GM19043 (cell line): ENCODE data around the gene PTK6.
"Not testable (repeated sequence)": the region's sequence is repeated elsewhere in the genome, so short reads cannot be mapped to it uniquely, and the experiment has no call there.

Experiments used
- ATAC-seq: cut with Tn5 transposase; IDR thresholded peaks from one replicate; pipeline ENCODE4 v1.9.1; 2021; ENCODE audit warnings: low read depth; ENCODE audit not compliant: unreplicated experiment

PTK6 gene

GRCh38 chr20:63559485-63560332 lies 22.5 kb upstream of the PTK6 start:
- not testable (repeated sequence) for ATAC-seq

GRCh38 chr20:63558804-63559484 lies 21.8 kb upstream of the PTK6 start:
- no peak for ATAC-seq

DNA sequence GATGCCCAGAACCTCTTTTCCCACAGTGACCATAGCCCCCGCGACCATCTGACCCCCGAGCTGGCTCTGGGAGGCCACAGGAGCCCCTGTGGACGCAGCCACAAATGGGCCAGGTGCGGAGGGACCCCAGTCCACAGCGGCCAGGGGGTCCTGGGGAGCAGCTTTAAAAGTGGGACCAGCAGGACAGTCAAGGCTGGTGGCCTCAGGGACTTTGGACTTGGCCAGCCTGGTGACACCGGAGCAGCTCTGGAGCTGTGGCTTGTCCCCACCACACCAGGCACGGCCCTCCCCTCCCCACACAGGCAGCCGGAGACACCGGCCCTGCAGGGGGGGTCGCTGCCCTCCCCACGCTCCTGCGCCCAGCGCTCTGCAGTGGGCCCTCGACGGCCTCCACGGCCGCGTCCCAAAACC lies 20.3 kb upstream of the PTK6 start:
- no peak for ATAC-seq

DNA sequence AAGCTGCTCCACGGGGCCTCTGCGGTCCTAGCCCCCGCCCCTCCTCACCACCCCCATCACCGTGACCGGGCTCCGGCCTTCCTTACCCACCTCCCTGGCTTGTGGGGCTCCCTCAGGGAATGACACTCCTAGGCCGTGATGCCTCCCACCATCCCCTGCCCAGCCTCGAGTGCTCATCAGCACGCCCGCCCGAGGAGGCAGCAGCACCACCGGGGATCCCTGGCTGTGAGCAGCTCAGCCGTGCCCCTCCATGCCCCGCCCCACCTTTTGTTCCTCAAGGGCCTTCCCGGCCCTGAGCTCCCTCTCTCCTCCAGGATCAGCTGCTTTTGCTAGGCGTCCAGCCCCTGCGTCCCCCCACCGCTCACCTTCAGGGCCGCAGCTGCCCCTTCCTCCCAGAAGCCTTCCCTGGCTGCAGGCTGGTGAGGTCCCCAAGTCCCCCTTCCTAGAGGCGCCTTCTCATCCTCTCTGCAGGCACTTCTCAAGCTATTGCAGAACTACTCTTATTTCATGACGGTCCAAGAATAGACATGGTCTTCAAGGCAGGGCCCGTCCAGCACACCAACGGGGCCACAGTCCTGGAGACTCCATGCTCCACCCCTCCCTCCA lies 19.8 kb upstream of the PTK6 start:
- no peak for ATAC-seq

GRCh38 chr20:63555661-63556381 lies 18.6 kb upstream of the PTK6 start:
- no peak for ATAC-seq

- no peak for ATAC-seq
These were observed 17.4 kb upstream of the PTK6 start for GRCh38 chr20:63554361-63555278.

- peak; percentile 21 for ATAC-seq
These were observed 16.7 kb upstream of the PTK6 start, which contains the start of gene FNDC11 for GRCh38 chr20:63553933-63554290. Gene FNDC11, plus strand, starts transcription at chr20:63554159. Its CDS starts 1,505 bp downstream, at chr20:63555664.

- ATAC-seq, result peak; percentile 37
These were observed 16.2 kb upstream of the PTK6 start for GRCh38 chr20:63553251-63553932.

DNA sequence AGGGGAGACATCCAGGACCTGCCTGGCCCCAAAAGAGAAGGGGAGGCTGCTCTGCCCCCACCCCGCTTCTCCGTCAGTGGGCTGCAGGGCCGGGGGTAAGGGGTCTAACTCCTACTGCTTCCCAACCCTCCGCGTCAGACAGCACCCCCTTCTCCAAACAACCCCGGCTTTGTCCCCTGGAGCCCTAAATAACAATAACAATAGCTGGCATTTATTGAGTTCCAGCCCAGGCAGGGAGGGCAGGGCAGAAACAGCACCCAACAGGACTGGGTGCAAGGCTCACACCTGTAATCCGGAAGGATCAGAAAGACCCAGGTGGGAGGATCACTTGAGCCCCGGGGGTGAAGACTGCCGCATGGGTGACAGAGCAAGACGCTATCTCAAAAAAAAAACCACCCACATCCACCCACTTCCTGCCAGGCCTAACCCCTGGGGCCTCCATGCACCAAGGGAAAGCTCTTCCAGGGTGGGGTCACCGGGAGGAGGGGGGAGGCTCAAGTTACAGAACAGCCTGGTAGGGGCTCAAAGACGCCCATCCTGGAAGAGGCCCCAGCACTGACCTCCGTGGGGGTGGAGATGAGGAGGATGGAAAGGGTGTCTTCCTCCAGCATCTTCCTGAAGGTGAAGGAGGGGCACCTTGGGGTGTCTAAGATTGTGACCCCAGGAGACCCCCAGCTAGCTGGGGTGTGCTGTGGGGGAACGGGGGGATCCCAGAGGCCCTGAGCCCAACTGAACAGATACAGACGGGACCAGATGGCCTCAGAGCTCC lies 15.5 kb upstream of the PTK6 start:
- peak; percentile 40 for ATAC-seq

DNA sequence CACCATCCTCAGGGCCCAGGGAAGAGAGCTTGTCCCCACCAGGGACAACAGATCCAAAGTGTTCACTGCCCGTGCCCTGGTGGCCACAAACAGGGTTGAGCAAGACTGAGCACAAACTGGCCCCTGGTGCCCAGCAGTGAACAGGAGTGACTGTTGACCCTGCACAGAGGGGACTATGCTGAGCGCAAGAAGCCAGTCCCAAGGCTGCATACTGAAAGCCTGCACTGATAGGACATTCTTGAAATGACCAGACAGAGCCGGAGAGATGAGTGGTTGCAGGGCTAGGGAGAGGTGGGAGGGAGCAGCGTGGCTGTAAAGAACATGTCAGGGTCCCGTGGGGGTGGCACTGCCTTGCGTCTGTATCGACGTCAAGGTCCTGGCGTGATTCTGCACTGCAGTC lies 13.9 kb upstream of the PTK6 start:
- ATAC-seq, result no peak

DNA sequence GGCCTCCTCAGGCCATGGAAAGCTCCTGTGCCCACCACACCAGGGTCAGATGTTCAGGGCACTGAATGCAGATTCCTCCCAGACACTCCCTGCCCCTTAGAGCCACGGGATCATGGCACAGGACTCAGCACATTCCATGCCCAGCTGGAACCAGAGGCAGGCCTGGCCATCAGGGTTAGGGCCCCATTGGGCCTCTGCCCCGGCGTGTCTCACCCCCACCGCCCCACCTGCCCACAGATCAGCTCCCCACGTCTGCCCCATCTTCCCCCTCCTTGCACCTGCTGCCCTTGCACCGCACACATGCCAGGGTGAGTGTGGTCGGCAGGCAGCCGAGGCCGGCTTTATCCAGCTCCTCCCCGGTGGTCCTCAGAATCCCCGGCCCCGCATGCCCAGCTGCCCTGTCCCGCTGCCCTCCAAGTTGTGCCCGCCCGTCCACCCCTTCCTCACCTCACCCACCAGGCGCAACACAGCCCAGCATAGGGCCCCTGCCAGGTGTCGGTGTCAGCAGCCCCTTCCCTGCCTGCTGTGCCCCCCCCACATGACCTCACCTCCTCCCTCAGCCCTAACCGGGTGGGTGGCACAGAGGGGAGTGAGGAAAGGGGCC lies 12.6 kb upstream of the PTK6 start:
- ATAC-seq, result no peak

DNA sequence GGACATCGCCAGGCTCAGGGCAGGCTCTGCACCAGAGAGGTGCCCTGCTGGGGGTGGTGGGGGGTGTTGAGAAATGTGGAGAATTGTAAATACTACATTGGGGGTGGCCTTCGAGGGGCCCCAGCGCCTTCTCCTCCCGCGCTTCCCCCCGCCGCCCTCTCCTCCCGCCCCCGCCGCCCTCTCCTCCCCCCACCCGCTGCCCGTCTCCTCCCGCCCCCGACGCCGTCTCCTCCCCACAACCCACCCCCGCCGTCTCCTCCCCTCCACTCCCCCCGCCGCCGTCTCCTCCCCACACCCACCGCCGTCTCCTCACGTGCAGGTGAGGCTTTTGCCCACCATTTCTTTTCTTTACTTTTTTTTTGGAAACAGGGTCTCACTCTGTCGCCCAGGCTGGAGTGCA lies 11.8 kb upstream of the PTK6 start:
- no peak for ATAC-seq

DNA sequence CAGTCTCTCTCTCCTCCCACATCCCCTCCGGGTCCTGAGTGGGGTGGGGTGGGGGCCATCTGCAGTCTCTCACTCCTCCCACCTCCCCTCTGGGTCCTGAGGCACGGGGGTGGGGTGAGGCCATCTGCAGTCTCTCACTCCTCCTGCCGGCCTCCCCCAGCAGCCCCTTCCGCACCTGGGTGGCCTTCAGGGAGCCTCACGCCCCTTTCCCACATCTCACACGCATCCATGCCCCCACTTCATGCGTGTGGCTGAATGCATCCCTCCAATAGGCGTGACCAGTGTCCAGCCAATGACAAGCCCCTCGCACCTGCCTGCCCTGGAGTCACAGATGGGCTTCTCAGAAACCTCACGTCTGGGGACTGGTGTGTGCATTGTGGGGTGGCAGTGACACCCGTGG lies 11.4 kb upstream of the PTK6 start:
- no peak for ATAC-seq

GRCh38 chr20:63547725-63548480 lies 10.7 kb upstream of the PTK6 start, which contains the start of gene SRMS:
Gene SRMS, minus strand, starts transcription at chr20:63547749. Its CDS starts 286 bp downstream, at chr20:63547463.
- ATAC-seq, result no peak

DNA sequence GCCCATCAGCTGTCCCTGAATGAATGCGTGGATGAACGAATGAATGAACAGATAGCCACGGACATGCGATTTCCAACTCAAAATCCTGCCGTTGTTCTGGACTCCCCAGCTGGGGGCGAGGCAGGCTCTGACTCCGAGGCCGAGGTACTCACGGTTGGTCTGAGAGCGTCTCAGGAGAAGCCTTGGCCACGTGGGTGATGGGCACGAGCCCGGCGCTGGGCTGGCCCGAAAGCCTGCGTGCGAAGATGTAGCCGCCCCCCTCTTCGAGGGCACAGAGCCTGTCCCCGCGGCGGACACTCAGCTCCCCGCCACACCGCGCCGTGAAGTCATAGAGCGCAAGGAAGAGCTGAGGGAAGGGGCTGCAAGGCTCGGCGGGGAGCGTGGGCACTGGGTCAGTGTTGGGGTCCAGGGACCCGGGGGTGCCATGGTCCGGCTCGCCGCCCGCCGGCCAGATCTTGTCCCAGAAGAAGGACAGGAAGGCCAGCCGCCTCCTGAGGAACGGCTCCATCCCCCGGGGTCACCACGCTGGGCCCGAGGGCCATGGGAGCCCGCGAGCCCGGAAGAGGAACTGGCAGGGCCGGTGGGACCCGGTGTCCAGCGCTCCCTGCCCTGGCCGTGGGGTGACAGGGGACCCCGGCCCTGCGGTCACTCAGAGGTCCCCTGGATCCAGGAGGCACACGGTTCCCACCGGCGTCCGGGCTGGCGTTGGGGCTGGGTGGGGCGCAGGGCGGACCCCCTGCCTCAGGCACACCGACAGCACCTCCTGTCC lies 10.0 kb upstream of the PTK6 start:
- no peak for ATAC-seq

DNA sequence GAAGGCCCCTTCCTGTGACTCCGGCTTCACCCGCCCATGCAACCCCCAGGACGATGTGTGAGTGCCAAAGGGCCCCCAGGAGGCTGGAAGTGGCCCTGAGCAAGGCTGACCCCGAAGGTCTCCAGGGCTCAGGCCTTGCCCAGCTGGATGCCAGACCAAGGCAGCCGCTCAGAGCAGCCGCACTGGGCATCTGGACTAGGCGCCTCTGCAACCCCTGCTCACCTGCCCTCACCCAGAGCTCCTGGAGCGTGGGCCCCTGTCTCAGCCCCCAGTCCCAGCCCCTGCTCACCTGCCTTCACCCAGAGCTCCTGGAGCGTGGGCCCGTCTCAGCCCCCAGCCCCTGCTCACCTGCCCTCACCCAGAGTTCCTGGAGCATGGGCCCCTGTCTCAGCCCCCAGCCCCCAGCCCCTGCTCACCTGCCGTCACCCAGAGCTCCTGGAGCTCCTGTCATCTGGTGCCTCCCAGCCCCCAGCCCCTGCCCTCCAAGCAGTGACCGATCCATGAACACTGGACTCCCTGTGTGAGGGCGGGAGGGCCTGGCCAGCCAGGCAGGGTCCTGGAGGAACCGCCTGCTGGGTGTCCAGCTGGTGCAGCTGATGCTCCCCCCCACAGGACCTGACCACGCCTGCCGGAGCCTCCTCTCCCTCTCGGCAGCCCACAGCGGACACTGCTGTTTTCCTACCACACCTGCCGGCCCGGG lies 9.2 kb upstream of the PTK6 start:
- ATAC-seq, result no peak
